Prostate gland (tissue), 2 donors: ENCODE results near the gene EPC2. TPM values are rescaled to one million over a fixed set of nuclear protein-coding genes. Genes with fewer than 3 reads are reported as not detected.

ENCODE experiments used
- DNase-seq: peaks from one replicate; pipeline ENCODE4 v3.0.0-alpha.2; 2019; ENCODE audit warnings: low spot score
- H3K27ac ChIP-seq, 2 donors: fragments of 200-600 bp; sonication (generic); 2 replicates each; pipeline ENCODE4 v1.5.1; 2017 to 2019
- H3K27me3 ChIP-seq: fragments of 200-600 bp; sonication (generic); replicated peaks from 2 replicates; pipeline ENCODE4 v1.5.1; 2019; ENCODE audit not compliant: insufficient read depth
- H3K36me3 ChIP-seq, 2 donors: fragments of 200-600 bp; sonication (generic); 1 replicate in 1 of 2; 2 replicates in 1 of 2; pipeline versions ENCODE4 v1.5.1 to v1.8.1; 2017 to 2019
- H3K4me1 ChIP-seq: fragments of 200-600 bp; sonication (generic); replicated peaks from 2 replicates; pipeline ENCODE4 v1.5.1; 2019
- H3K4me3 ChIP-seq, 2 donors: fragments of 200-600 bp; sonication (generic); 2 replicates each; pipeline ENCODE4 v1.5.1; 2017 to 2019
- H3K9me3 ChIP-seq: fragments of 200-600 bp; sonication (generic); 2 replicates; pipeline ENCODE4 v1.5.1; 2017
- CTCF ChIP-seq, 4 experiments: fragments of 200-600 bp in 2 of 4; fragments of 450-650 bp in 2 of 4; sonication (generic) in 2 of 4; IDR thresholded peaks; 1 replicate in 3 of 4; 2 replicates in 1 of 4; pipeline ENCODE4 v1.5.1; 2016 to 2019; ENCODE audit warnings: antibody characterized with exemption in 4 of 4, mild to moderate bottlenecking in 2 of 4, moderate library complexity in 2 of 4
- POLR2A ChIP-seq: fragments of 450-650 bp; IDR thresholded peaks from one replicate; pipeline ENCODE4 v1.6.1; 2016; ENCODE audit warnings: antibody characterized with exemption, mild to moderate bottlenecking
- POLR2AphosphoS5 ChIP-seq: sonication (generic); formaldehyde crosslinking; IDR thresholded peaks from one replicate; pipeline ENCODE4 v1.6.1; 2017; ENCODE audit warnings: antibody characterized with exemption
- WGBS: methylation state at CpG from one replicate; pipeline ENCODE4 v1.1.5; 2018; 5-methylcytosine and 5-hydroxymethylcytosine counted together
- intact Hi-C: fragments of 100-400 bp; cut with DNase I; formaldehyde crosslinking; loops from one replicate; pipeline ENCODE4 v1.14.2; 2022
- total RNA-seq, 2 donors: library from RNA; depleted of rRNA; stranded (reverse); fragments of >200 nt; gene quantifications; one replicate each; pipeline ENCODE4 v1.1.0, GENCODE V29; 2016

The EPC2 gene
- total RNA-seq, 2 donors from 2014 or later = 27.2 to 40.2 TPM

- no peak for TF ChIP-seq CTCF (IDR thresholded peaks at IDR 0.05)
- no peak for TF ChIP-seq POLR2AphosphoS5
- no peak for TF ChIP-seq POLR2A
These were observed 85.5 kb downstream of the EPC2 start for GRCh38 chr2:148730085-148730484.

GRCh38 chr2:148737742-148738141 is 93.2 kb downstream of the EPC2 start:
- Histone ChIP-seq H3K36me3 (no peaks in the 10 kb centered on the region), H3K4me1 (no peaks in the 10 kb centered on the region), H3K27ac (no peak overlapping the region), H3K27me3 (no peaks in the 10 kb centered on the region), H3K9me3 (no peaks in the 10 kb centered on the region), H3K4me3 (no peak overlapping the region)
- no peak for DNase-seq
- no peak for TF ChIP-seq POLR2AphosphoS5
- TF ChIP-seq POLR2A = no peak
- TF ChIP-seq CTCF (IDR thresholded peaks at IDR 0.05) = no peak
- WGBS = 95% methylated on average over 5 of the region's 5 CpGs
- intact Hi-C loops = no loop called here

More at GRCh38 chr2:148730085-148730484, 85.5 kb downstream of the EPC2 start:
- Histone ChIP-seq H3K4me3 (no peak overlapping the region), H3K27ac (no peak overlapping the region), H3K4me1 (no peaks in the 10 kb centered on the region), H3K9me3 (no peaks in the 10 kb centered on the region), H3K27me3 (no peaks in the 10 kb centered on the region), H3K36me3 (no peaks in the 10 kb centered on the region)
- intact Hi-C loops = no loop called here
- no peak for DNase-seq

GRCh38 chr2:148739454-148740105 is 95.0 kb downstream of the EPC2 start:
- WGBS = 77% methylated on average over 2 of the region's 2 CpGs
- Histone ChIP-seq H3K9me3 (no peaks in the 10 kb centered on the region), H3K36me3 (no peaks in the 10 kb centered on the region)

GRCh38 chr2:148742373-148742772 is 97.8 kb downstream of the EPC2 start:
- H3K4me1 ChIP-seq = no peaks in the 10 kb centered on the region
- no peaks in the 10 kb centered on the region for H3K36me3 ChIP-seq
- H3K27ac ChIP-seq = no peak overlapping the region
- TF ChIP-seq POLR2AphosphoS5 (no peak), CTCF (IDR thresholded peaks at IDR 0.05) (no peak), POLR2A (no peak)
- H3K4me3 ChIP-seq = no peak overlapping the region
- WGBS = 71% methylated on average over 4 of the region's 4 CpGs
- no peaks in the 10 kb centered on the region for H3K9me3 ChIP-seq
- DNase-seq = no peak
- intact Hi-C loops = no loop called here
- no peaks in the 10 kb centered on the region for H3K27me3 ChIP-seq

More at GRCh38 chr2:148739454-148740105, 95.0 kb downstream of the EPC2 start:
- Histone ChIP-seq H3K4me1 (no peaks in the 10 kb centered on the region), H3K27me3 (no peaks in the 10 kb centered on the region), H3K27ac (no peak overlapping the region), H3K4me3 (no peak overlapping the region)
- DNase-seq = no peak
- intact Hi-C loops = no loop called here
- no peak for TF ChIP-seq CTCF (IDR thresholded peaks at IDR 0.05)

- no peak for DNase-seq
- Histone ChIP-seq H3K4me3 (no peak overlapping the region), H3K9me3 (no peaks in the 10 kb centered on the region), H3K36me3 (no peaks in the 10 kb centered on the region), H3K4me1 (no peaks in the 10 kb centered on the region), H3K27ac (no peak overlapping the region), H3K27me3 (no peaks in the 10 kb centered on the region)
- intact Hi-C loops = no loop called here
- WGBS = 83% methylated on average over 3 of the region's 3 CpGs
- no peak for TF ChIP-seq POLR2AphosphoS5
- no peak for TF ChIP-seq CTCF (IDR thresholded peaks at IDR 0.05)
- no peak for TF ChIP-seq POLR2A
These were observed 100.8 kb downstream of the EPC2 start for GRCh38 chr2:148745151-148745851.
